ENCODE data around the gene PAPPA2.

Gene PAPPA2

DNA sequence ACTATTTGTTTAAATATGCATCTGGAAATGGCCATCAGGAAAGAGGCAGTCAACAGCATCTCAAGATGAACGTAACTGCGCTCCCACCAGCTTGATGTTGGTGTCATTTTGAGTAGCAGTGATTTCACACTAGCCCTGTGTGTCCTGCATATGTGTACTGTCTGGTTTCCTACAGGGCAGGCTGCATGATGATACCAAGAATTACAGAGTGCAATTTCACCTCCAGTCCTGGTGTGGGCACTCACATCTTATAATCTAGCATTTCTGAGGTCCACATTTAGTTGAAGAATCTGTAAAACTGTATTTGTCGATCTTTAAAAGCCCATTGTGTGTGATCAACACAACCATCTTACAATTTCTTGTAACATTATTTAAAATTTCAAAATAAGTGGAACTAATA lies 336.4 kb downstream of the PAPPA2 start:
- H3F3A ChIP-seq (ENCODE audit: insufficient read depth) = no peaks in the 10 kb centered on the region
- no peak for TF ChIP-seq EZH2phosphoT487 (conservative IDR thresholded peaks at IDR 0.05; ENCODE audit: low read length)
- TF ChIP-seq, protein P1, sequence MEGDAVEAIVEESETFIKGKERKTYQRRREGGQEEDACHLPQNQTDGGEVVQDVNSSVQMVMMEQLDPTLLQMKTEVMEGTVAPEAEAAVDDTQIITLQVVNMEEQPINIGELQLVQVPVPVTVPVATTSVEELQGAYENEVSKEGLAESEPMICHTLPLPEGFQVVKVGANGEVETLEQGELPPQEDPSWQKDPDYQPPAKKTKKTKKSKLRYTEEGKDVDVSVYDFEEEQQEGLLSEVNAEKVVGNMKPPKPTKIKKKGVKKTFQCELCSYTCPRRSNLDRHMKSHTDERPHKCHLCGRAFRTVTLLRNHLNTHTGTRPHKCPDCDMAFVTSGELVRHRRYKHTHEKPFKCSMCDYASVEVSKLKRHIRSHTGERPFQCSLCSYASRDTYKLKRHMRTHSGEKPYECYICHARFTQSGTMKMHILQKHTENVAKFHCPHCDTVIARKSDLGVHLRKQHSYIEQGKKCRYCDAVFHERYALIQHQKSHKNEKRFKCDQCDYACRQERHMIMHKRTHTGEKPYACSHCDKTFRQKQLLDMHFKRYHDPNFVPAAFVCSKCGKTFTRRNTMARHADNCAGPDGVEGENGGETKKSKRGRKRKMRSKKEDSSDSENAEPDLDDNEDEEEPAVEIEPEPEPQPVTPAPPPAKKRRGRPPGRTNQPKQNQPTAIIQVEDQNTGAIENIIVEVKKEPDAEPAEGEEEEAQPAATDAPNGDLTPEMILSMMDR (IDR thresholded peaks at IDR 0.05; ENCODE audit: insufficient read depth, low read length, poor library complexity, severe bottlenecking) = no peak
- no peaks in the 10 kb centered on the region; the same call in 1 of the 2 replicates for H3K27me3 ChIP-seq (ENCODE audit: low read length)
- no peaks in the 10 kb centered on the region for H3K79me2 ChIP-seq (ENCODE audit: insufficient read depth, low read length)
- no peaks in the 10 kb centered on the region for H3K36me3 ChIP-seq (ENCODE audit: low read length)
- H3K4me3 ChIP-seq (ENCODE audit: insufficient read depth, low read length, poor library complexity, severe bottlenecking) = no peak overlapping the region
- no peaks in the 10 kb centered on the region for H4K20me1 ChIP-seq (ENCODE audit: low read depth, low read length)
- H3K9ac ChIP-seq (ENCODE audit: low read length) = no peak overlapping the region
- H2AFZ ChIP-seq (ENCODE audit: low read depth, low read length, severe bottlenecking) = no peak overlapping the region
- no peaks in the 10 kb centered on the region for H3K9me2 ChIP-seq (replicated peaks; ENCODE audit: insufficient read depth, low read length)
- H3K4me2 ChIP-seq (ENCODE audit: low read depth, low read length, poor library complexity, severe bottlenecking) = no peak overlapping the region
- no peak overlapping the region for H3K27ac ChIP-seq (ENCODE audit: low read depth, low read length)
- no peaks in the 10 kb centered on the region for H3K9me3 ChIP-seq (ENCODE audit: insufficient read depth, low read length)

GRCh38 chr1:176800978-176801513 lies 338.1 kb downstream of the PAPPA2 start:
- no peak overlapping the region for H3K4me2 ChIP-seq (ENCODE audit: low read depth, low read length, poor library complexity, severe bottlenecking)
- no peaks in the 10 kb centered on the region for H3K9me2 ChIP-seq (replicated peaks; ENCODE audit: insufficient read depth, low read length)
- no peaks in the 10 kb centered on the region for H3F3A ChIP-seq (ENCODE audit: insufficient read depth)
- TF ChIP-seq, protein P1 (IDR thresholded peaks at IDR 0.05; ENCODE audit: insufficient read depth, low read length, poor library complexity, severe bottlenecking) = no peak
- TF ChIP-seq EZH2phosphoT487 (conservative IDR thresholded peaks at IDR 0.05; ENCODE audit: low read length) = no peak
- H3K9ac ChIP-seq (ENCODE audit: low read length) = no peak overlapping the region
- H3K4me3 ChIP-seq (ENCODE audit: insufficient read depth, low read length, poor library complexity, severe bottlenecking) = no peak overlapping the region
- H3K79me2 ChIP-seq (ENCODE audit: insufficient read depth, low read length) = no peaks in the 10 kb centered on the region
- no peak overlapping the region for H3K27ac ChIP-seq (ENCODE audit: low read depth, low read length)
- no peaks in the 10 kb centered on the region for H3K36me3 ChIP-seq (ENCODE audit: low read length)
- no peaks in the 10 kb centered on the region; the same call in 1 of the 2 replicates for H3K27me3 ChIP-seq (ENCODE audit: low read length)
- H4K20me1 ChIP-seq (ENCODE audit: low read depth, low read length) = no peaks in the 10 kb centered on the region
- no peak overlapping the region for H2AFZ ChIP-seq (ENCODE audit: low read depth, low read length, severe bottlenecking)
- H3K9me3 ChIP-seq (ENCODE audit: insufficient read depth, low read length) = no peaks in the 10 kb centered on the region

DNA sequence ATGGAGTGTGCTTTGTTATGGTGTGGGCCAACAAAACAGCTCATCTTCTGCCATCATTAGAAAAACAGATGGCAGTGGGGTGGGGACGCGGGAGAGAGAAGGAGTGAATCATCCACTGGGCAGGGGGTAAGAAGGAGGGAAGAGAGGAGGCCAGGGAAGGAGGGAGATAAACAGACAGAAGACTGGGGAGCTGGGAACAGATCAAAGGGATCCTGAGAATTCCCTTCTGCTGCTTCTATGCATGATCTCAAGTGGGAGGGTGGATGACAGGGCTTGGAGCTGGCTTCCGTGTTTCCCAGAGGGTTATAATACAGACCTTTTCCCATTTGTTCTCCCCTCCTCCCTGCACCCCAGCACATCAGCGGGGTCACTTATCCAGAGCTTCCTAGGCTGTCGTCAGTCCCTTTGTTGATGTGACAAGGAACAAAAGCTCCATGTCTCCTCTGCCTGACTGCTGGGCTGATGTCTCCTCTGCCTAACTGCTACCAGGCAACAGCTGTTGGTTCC lies 338.6 kb downstream of the PAPPA2 start:
- no peaks in the 10 kb centered on the region; the same call in 1 of the 2 replicates for H3K27me3 ChIP-seq (ENCODE audit: low read length)
- H3K79me2 ChIP-seq (ENCODE audit: insufficient read depth, low read length) = no peaks in the 10 kb centered on the region
- H2AFZ ChIP-seq (ENCODE audit: low read depth, low read length, severe bottlenecking) = no peak overlapping the region
- H4K20me1 ChIP-seq (ENCODE audit: low read depth, low read length) = no peaks in the 10 kb centered on the region
- no peak overlapping the region for H3K27ac ChIP-seq (ENCODE audit: low read depth, low read length)
- H3K4me2 ChIP-seq (ENCODE audit: low read depth, low read length, poor library complexity, severe bottlenecking) = no peak overlapping the region
- no peaks in the 10 kb centered on the region for H3K36me3 ChIP-seq (ENCODE audit: low read length)
- no peaks in the 10 kb centered on the region for H3K9me3 ChIP-seq (ENCODE audit: insufficient read depth, low read length)
- no peak overlapping the region for H3K4me3 ChIP-seq (ENCODE audit: insufficient read depth, low read length, poor library complexity, severe bottlenecking)
- no peaks in the 10 kb centered on the region for H3K9me2 ChIP-seq (replicated peaks; ENCODE audit: insufficient read depth, low read length)
- no peak for TF ChIP-seq EZH2phosphoT487 (conservative IDR thresholded peaks at IDR 0.05; ENCODE audit: low read length)
- TF ChIP-seq, protein P1 (IDR thresholded peaks at IDR 0.05; ENCODE audit: insufficient read depth, low read length, poor library complexity, severe bottlenecking) = no peak
- H3K9ac ChIP-seq (ENCODE audit: low read length) = no peak overlapping the region
- H3F3A ChIP-seq (ENCODE audit: insufficient read depth) = no peaks in the 10 kb centered on the region
